BLaER1 (cell line): ENCODE results near the gene ZNF83.
A peak's percentile ranks its signal among the peaks of the same experiment; 100 is the strongest.
"Not testable (repeated sequence)": the region's sequence is repeated elsewhere in the genome, so short reads cannot be mapped to it uniquely, and the experiment has no call there.

Experiments
- H3K27ac ChIP-seq: shearing (Covaris generic); formaldehyde crosslinking; 2 replicates; pipeline ENCODE4 v1.8.1; 2022
- H3K27me3 ChIP-seq: shearing (Covaris generic); formaldehyde crosslinking; 2 replicates; pipeline ENCODE4 v1.8.1; 2022
- H3K36me3 ChIP-seq: shearing (Covaris generic); formaldehyde crosslinking; 2 replicates; pipeline ENCODE4 v1.8.1; 2022
- H3K4me1 ChIP-seq: shearing (Covaris generic); formaldehyde crosslinking; 2 replicates; pipeline ENCODE4 v1.8.1; 2022
- H3K4me2 ChIP-seq: shearing (Covaris generic); formaldehyde crosslinking; 2 replicates; pipeline ENCODE4 v1.8.1; 2022
- H3K4me3 ChIP-seq: shearing (Covaris generic); formaldehyde crosslinking; 2 replicates; pipeline ENCODE4 v1.8.1; 2022
- H3K9ac ChIP-seq: shearing (Covaris generic); formaldehyde crosslinking; 2 replicates; pipeline ENCODE4 v1.8.1; 2022
- H3K9me3 ChIP-seq: shearing (Covaris generic); formaldehyde crosslinking; 2 replicates; pipeline ENCODE4 v1.8.1; 2022
- H4K20me1 ChIP-seq: shearing (Covaris generic); formaldehyde crosslinking; 2 replicates; pipeline ENCODE4 v1.8.1; 2022
- Cebpa-rat ChIP-seq: shearing (Covaris generic); IDR thresholded peaks from 2 replicates; pipeline ENCODE4 v1.8.1; 2022

ZNF83 gene

GRCh38 chr19:52584736-52585440 lies 53.3 kb downstream of the ZNF83 start:
- Histone ChIP-seq H3K9me3 (peaks cover 45% of the 10 kb centered on the region), H4K20me1 (no peaks in the 10 kb centered on the region), H3K4me1 (no peaks in the 10 kb centered on the region), H3K36me3 (peaks cover 95% of the 10 kb centered on the region), H3K4me3 (no peak overlapping the region), H3K4me2 (no peak overlapping the region), H3K27ac (no peak overlapping the region), H3K9ac (no peak overlapping the region), H3K27me3 (no peaks in the 10 kb centered on the region)
- no peak for TF ChIP-seq Cebpa-rat

- H3K27ac ChIP-seq: peak within 1 kb of the TSS; percentile 93
- peaks cover 47% of the 10 kb centered on the region for H3K36me3 ChIP-seq
- no peaks in the 10 kb centered on the region for H3K27me3 ChIP-seq
- peaks cover 20% of the 10 kb centered on the region for H3K4me1 ChIP-seq
- H3K9ac ChIP-seq: peak within 1 kb of the TSS; percentile 95
- peak within 1 kb of the TSS; percentile 94 for H3K4me2 ChIP-seq
- H3K9me3 ChIP-seq: peaks cover 21% of the 10 kb centered on the region; the same call in 1 of the 2 replicates
- peaks cover 4% of the 10 kb centered on the region; the same call in 1 of the 2 replicates for H4K20me1 ChIP-seq
- H3K4me3 ChIP-seq: peak within 1 kb of the TSS; percentile 90
- no peak for TF ChIP-seq Cebpa-rat
Observed at GRCh38 chr19:52570000-52570861, 67.9 kb downstream of the ZNF83 start, which contains the start of gene ZNF701. ZNF701 (plus strand) TSS chr19:52570287; CDS start chr19:52574148, 3,861 bp downstream.

- H3K9ac ChIP-seq: peak overlapping the region; percentile 63; the same call in 1 of the 2 replicates
- H4K20me1 ChIP-seq, H3K27me3 ChIP-seq, H3K27ac ChIP-seq: not testable (repeated sequence)
- H3K4me3 ChIP-seq: peak overlapping the region; percentile 90
- H3K4me1 ChIP-seq: peaks cover 20% of the 10 kb centered on the region
- H3K4me2 ChIP-seq: peak overlapping the region; percentile 85
- peaks cover 23% of the 10 kb centered on the region; the same call in 1 of the 2 replicates for H3K9me3 ChIP-seq
- peaks cover 46% of the 10 kb centered on the region for H3K36me3 ChIP-seq
Observed at GRCh38 chr19:52569638-52569999, 68.5 kb downstream of the ZNF83 start.

GRCh38 chr19:52567921-52568320 lies 70.2 kb downstream of the ZNF83 start:
- TF ChIP-seq Cebpa-rat: no peak
- Histone ChIP-seq H3K4me1 (peaks cover 20% of the 10 kb centered on the region), H4K20me1 (peaks cover 4% of the 10 kb centered on the region; the same call in 1 of the 2 replicates), H3K27ac (no peak overlapping the region), H3K4me3 (no peak overlapping the region), H3K27me3 (no peaks in the 10 kb centered on the region), H3K36me3 (peaks cover 46% of the 10 kb centered on the region), H3K9me3 (peaks cover 25% of the 10 kb centered on the region), H3K4me2 (no peak overlapping the region), H3K9ac (no peak overlapping the region)

- Histone ChIP-seq H3K9me3 (peaks cover 35% of the 10 kb centered on the region), H4K20me1 (peaks cover 4% of the 10 kb centered on the region; the same call in 1 of the 2 replicates), H3K4me1 (peaks cover 16% of the 10 kb centered on the region), H3K9ac (no peak overlapping the region), H3K36me3 (peaks cover 46% of the 10 kb centered on the region), H3K27me3 (no peaks in the 10 kb centered on the region), H3K4me2 (no peak overlapping the region), H3K4me3 (no peak overlapping the region), H3K27ac (no peak overlapping the region)
- TF ChIP-seq Cebpa-rat: no peak
Observed at GRCh38 chr19:52566588-52566987, 71.6 kb downstream of the ZNF83 start.

- Histone ChIP-seq H3K4me3 (no peak overlapping the region), H3K27ac (no peak overlapping the region), H3K36me3 (peaks cover 48% of the 10 kb centered on the region), H3K27me3 (no peaks in the 10 kb centered on the region), H3K9ac (no peak overlapping the region), H3K4me1 (peaks cover 11% of the 10 kb centered on the region), H3K9me3 (peaks cover 40% of the 10 kb centered on the region), H3K4me2 (no peak overlapping the region), H4K20me1 (peaks cover 4% of the 10 kb centered on the region; the same call in 1 of the 2 replicates)
- no peak for TF ChIP-seq Cebpa-rat
Observed at GRCh38 chr19:52566121-52566520, 72.0 kb downstream of the ZNF83 start.
